GM19023 (cell line): ENCODE measurements around the gene DOP1B.

Source experiments
- ATAC-seq: cut with Tn5 transposase; IDR thresholded peaks from one replicate; pipeline ENCODE4 v1.9.1; 2021; ENCODE audit warnings: mild to moderate bottlenecking, moderate library complexity; ENCODE audit not compliant: unreplicated experiment

The DOP1B gene

DNA sequence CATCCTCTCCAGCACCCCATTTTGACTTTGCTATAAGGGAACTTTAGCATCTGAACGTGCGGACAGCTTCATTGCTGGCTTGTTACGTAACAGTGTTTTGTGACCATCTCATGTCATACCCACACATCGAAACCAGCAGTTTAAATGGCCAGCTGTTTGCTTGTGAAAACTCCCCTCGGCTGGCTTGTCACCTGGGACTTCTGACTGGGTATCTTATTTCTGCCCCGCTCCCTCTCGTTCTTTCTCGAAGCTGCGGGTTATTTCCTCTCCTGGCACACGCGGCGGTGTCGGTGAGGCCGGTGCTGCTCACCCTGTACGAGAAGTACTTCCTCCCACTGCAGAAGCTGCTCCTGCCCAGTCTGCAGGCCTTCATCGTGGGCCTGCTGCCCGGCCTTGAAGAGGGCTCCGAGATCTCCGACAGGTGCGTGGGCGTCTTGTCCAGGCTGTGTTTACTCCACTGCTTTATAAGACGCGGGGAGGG lies 43.5 kb downstream of the DOP1B start:
- ATAC-seq, result no peak

DNA sequence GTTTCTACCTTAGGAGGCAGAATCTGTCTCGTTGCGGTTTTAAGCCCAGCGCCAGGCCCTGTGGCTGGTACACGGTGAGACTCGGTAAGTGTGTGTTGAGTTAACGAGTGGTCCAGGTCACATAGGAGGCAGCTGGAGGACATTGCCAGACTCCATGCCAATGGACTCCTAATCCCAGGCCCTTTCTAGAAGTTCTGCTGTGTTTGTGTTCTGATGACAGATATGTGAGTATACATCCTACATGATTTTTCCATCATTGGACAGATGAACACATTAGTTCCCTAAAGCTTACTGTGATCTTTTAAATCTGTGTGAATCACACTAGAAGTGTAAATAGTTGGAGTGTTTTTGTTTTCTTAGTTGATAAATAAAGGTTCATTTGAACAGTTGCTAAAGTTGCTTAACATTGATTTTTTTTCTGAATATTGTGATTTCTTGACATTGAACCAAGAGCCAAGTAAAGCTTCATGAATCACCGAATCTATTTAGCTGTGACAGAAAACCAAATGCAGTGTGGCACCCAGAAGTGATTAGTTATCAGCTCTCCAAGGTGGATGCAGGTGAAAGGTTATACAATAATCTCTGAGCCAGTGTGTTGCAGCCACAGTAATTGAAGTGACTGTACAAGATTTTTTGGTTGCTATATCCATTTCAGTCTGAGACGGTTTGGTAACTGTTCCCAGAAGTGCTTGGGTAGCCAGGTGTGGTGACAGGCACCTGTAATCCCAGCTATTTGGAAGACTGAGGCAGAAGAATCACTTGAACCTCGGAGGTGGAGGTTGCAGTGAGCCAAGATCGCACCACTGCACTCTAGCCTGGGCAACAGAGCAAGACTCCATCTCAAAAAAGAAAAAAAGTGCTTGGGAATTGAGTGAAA lies 46.3 kb downstream of the DOP1B start:
- ATAC-seq, result no peak

DNA sequence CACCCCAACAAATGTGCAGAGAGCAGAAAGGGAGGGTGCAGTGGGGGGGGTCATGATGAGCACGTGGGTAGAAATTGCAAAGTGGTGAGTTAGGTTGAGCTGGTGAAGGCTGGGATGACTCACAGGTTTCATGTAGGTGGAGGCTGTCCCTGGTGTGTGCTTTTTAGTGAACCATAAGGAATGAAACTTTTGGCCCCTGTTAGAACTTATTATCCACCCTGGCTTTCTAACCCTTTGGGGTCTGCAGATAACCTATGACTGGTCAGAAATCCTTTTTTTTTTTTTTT lies 46.9 kb downstream of the DOP1B start:
- no peak for ATAC-seq

DNA sequence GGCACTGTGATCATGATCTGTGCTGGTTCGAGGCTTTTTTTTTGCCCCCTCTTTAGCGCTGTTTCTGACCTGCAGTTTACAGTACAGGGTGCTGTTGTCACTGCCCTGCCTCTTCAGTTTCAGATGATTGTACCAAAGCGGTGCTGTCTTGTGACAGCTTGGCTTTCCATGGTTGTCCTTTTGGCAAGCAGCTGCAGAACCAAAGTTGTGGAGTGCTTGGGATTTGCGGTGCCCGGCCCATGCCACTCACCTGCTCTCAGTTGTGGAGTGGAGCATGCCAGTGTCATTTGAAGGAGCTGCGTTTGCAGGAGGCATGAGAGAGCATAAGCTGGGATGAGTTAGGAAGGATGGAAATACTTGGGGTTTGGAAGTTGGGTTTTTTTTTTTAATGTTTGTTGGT lies 48.4 kb downstream of the DOP1B start:
- ATAC-seq, result no peak

DNA sequence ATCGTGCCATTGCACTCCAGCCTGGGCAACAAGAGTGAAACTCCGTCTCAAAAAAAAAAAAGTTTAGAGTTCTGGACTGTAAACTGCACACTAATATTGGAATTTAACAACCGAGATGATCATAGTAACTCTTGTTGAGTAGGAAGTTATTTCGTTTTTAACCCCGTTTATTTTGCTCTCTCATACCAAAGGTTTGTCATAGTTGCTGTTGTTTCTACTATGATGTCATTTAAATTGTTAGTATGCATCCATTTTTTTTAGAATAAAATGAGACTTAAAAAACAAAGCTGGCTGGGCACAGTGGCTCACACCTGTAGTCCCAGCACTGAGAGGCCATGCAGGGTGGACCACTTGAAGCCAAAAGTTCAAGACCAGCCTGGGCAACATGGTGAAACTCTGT lies 49.3 kb downstream of the DOP1B start:
- no peak for ATAC-seq
